GM18502 (cell line): ENCODE measurements around the gene EGR4.

Source experiments
- ATAC-seq: cut with Tn5 transposase; IDR thresholded peaks from one replicate; pipeline ENCODE4 v1.9.1; 2021; ENCODE audit warnings: mild to moderate bottlenecking; ENCODE audit not compliant: unreplicated experiment, poor library complexity

The EGR4 gene

DNA sequence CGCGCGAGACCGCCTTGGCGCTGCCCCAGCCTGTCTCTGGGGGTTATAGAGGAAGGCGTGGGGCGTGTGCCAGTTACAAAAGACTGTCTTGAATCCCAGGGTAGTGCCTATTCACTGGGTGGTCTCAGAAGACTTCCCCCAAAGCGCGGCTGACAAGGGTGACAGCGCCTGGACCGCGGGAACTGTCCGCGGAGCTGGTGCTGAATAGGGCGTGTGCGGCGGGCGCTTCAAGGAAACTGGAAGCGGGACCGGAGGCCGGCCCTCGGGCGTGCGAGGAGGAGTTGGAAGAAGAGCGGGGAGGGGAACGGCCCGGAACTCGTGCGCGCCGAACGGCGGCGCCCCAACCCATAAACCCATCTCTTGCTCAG is 2.3 kb downstream of the EGR4 start:
- no peak for ATAC-seq

- peak; percentile 25 for ATAC-seq
Measured at GRCh38 chr2:73290049-73290839, 3.1 kb downstream of the EGR4 start.

- no peak for ATAC-seq
Measured at GRCh38 chr2:73289304-73289703, 4.0 kb downstream of the EGR4 start.

DNA sequence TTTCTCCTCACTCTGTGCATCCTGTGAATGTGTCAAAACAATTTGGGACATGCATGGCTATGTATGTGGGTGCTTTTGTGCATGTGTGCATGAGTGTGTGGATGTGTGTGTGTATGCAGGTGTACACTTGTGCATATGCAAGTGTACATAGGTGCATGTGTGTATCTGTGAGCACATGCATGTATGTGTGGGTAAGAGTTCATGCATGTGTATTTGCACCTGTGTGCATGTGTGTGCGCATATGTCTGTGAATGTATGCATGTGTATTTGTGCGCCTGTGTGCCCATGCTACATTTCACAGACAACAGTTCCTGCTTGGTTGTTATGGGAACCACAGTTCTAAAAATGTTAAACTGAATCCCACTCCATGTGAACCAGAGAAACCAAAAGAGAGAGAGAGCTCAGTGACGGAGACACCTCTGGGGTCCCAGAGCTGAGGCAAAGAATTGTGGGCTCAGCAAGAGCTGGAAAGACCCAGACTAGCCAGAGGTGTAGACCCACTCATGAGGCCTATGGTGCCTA is 7.2 kb downstream of the EGR4 start:
- no peak for ATAC-seq

GRCh38 chr2:73285159-73285739 is 8.1 kb downstream of the EGR4 start:
- ATAC-seq: peak; percentile 63

DNA sequence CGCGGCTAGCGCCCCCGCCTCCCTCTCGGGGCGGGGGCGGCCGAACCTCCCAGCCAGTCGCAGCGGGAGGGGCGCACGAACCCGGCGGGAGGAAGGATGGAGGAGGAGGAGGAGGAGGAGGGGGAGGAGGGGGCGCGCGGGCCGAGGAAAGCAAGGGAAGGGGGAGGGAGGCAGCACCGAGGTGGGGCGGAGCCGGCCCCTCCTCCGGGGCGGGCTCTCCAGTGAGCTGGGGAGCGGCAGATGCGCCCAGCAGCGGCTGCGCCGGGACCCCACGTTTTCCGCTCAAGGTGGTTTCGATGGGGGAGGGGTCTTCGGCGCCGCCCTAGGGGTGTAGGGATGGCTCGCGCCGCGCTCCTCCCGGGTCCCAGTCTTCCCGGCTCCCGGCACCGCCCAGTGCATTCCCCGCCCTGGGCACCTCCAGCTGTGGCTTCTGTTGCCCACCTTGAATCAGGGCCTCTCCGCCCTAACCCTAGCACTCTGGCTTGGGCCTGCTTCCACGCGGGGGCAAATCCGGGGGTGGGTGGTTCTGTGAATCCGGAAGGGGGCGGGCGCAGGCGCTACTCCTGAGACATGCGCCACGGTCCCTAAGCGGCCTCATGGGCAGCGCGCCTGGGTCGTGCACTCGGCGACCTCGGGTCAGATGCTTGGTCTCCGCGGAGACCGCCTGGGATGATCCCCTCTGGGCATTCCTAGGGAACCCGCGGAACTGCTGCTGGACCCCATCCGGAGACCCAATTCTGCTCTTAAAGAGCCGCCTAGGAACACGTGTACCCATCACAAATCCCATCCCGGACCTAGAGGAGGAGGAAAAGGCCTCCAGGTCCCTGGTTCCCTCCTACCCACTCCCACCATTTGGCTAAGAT is 8.8 kb downstream of the EGR4 start, which contains the start of gene FBXO41:
TSS of gene FBXO41 (minus strand) at position 183 of the 863 bp plus-strand sequence. CDS start 14,848 bp downstream, outside the sequence.
- peak; percentile 75 for ATAC-seq

DNA sequence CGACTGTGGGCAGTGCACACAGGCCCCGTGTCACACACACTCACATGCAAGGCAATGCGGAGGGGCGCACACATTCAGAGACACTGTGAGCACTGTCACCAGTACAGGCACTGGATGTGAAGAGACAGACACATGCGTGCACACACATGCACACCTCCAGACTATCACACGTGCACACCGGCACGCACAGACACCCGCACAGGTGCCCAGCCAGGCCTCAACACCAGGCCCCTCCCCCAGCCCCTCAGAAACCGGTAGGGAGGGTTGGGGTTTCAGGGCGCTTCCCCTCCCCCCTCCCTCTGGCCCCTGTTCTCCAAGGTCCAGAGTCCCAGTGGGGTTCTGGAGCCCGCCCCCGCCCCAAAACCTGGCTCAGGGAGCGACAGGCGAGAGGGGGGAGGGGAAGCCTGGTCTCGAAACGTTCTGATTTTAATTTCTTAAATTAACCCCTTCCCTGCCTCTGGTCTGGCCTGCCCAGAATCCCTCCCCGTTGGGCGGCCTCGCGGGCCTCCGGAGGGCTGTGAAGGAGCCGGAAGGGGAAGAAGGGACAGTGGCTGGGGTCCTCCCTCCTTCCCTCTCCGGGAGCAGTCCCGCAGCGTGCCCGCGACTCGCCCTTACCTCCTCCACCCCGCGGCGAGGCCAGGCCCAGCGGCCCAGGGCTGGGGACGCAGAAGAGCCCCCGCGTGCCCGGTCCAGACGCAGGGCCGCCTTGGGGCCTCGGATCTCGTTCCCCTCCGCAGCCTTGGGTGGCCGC is 9.6 kb downstream of the EGR4 start:
- peak; percentile 22 for ATAC-seq

DNA sequence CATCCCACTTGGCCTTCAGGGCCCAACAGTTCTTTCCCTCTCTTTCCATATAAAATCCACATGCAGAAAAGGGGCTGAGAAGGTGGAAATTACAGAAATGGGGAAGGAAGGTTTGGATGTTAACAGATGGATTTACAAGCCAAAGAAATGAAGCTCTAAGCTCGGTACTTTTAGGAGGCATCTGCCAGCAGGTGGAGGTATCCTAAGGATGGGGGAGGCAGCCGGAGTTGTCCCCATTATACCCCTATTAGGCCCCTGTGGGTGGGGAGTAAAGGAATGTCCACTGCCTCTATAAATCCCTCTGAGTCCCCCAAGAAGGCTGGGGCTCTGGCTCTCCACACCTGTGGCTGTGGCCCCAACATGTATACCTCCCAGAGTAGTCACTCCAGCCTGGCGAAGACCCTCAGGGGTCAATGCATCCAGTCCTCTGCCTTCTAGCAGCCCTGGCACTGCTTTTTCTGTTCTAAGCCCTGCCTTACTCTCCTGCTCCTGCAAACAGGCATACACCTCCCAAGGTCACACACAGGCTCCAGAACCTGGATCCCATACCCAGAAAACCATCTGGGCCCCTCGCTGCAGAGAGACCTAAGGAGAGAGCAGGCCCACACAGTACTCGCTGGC is 10.3 kb downstream of the EGR4 start:
- ATAC-seq: no peak

GRCh38 chr2:73281244-73281643 is 12.1 kb downstream of the EGR4 start:
- ATAC-seq: no peak

DNA sequence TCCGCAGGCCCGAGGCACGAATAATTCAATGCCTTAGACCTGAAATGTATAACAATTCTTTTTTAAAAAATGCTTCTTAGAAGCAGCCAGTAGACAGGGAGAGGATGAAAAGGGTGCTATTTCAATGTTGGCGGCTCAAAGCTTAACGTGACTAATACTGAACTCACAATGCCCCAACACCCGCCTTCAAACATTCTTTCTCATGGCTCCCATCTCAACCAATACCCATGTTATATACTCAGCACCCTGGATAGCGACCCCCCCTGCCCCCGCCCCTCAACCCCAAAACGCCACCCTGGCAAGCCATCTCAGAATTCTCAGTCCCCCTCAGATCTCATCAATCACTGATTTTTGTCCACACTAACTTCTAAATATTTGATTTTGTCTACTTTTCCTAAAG is 13.5 kb downstream of the EGR4 start:
- ATAC-seq: no peak

DNA sequence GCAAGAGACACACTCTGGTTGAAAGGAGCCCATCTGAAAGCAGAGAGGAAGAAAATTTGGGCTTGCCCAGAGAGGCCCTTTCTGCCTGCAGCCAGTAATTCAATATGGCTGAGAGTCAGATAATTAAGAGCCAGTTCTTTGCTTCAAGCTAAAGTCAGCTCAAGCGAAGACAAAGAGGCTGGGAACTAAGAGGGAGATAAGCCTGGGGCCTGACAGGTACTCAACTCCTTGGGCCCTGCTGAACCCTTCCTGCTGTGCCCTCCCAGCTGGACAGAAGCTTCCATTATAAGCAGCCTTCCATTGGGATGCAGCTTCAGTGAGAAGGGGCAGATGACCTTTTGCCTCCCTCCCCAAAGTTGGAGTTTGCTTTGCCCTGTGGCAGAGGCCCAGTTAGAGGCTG is 21.1 kb downstream of the EGR4 start:
- no peak for ATAC-seq

GRCh38 chr2:73269686-73270465 is 23.5 kb downstream of the EGR4 start:
- ATAC-seq: peak; percentile 44

GRCh38 chr2:73268830-73269685 is 24.3 kb downstream of the EGR4 start:
- peak; percentile 78 for ATAC-seq

DNA sequence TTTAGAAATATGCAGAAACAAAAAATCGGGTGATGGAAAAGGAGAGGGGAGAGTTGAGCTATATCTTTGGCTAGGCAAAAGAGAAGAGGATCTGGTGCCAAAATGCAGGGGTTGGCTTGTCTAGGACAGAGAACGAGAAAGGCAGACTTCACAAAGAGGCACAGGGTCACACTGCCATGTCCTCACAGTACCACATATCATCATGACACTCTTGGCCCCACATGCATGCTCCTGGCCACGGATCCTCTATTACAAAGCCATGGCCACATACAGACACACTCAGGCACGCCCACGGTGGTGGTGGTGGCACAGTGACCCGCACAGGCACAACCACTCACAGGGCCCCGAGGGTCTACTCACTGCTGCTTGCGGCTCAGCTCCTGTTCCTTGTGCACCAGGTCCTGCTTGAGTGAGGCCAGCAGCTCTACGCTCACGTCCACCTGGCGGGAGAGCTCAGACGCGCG is 24.9 kb downstream of the EGR4 start:
- ATAC-seq: no peak

GRCh38 chr2:73267008-73267407 is 26.3 kb downstream of the EGR4 start:
- no peak for ATAC-seq

- ATAC-seq: no peak
Measured at GRCh38 chr2:73266061-73266901, 27.1 kb downstream of the EGR4 start.
